GM19240 (cell line): ENCODE results near the gene DNAJC10.
A peak's percentile ranks its signal among the peaks of the same experiment; 100 is the strongest.
"Not testable (repeated sequence)": the region's sequence is repeated elsewhere in the genome, so short reads cannot be mapped to it uniquely, and the experiment has no call there.

Experiments
- DNase-seq: peaks from one replicate; pipeline ENCODE4 v3.0.0; 2011; ENCODE audit warnings: low spot score; ENCODE audit not compliant: insufficient read length

The DNAJC10 gene

GRCh38 chr2:182715892-182716649, at the start of gene DNAJC10:
DNAJC10 (plus strand) TSS chr2:182716257; CDS start chr2:182718087, 1,830 bp downstream.
- peak; percentile 46 for DNase-seq

DNA sequence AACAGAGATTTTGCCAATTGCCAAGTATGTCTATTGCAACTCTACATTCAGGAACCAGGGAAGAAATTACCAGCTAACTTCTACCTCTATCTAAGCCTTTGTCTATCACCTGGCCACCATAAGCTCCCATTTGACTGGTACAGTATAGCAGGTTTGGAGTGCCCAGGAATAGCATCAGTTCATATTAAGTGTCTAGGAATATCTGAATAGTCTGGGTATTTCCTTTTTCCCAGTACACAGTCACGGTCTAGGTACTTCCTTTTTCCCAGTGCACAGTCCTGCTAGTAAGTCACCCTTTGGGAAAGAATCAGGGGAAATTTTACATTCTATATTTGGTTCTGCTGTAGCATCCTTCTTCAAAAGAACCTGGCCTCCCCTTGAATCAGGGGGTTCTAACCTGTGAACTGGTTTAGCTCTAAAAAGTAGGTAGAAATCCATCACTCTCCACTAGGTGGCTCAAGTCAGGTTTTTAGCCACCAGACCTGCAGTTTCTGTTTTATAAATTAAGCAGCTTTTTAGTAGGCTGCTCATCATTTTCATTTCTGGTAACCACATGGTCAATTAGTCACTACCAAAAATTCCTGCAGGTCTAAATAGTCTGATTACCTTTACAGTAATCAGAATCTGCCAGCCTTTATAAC, 49.3 kb upstream of the DNAJC10 start:
- no peak for DNase-seq

- DNase-seq, result no peak
Measured at GRCh38 chr2:182667315-182667695, 48.8 kb upstream of the DNAJC10 start.

- no peak for DNase-seq
Measured at GRCh38 chr2:182668671-182669070, 47.4 kb upstream of the DNAJC10 start.

DNA sequence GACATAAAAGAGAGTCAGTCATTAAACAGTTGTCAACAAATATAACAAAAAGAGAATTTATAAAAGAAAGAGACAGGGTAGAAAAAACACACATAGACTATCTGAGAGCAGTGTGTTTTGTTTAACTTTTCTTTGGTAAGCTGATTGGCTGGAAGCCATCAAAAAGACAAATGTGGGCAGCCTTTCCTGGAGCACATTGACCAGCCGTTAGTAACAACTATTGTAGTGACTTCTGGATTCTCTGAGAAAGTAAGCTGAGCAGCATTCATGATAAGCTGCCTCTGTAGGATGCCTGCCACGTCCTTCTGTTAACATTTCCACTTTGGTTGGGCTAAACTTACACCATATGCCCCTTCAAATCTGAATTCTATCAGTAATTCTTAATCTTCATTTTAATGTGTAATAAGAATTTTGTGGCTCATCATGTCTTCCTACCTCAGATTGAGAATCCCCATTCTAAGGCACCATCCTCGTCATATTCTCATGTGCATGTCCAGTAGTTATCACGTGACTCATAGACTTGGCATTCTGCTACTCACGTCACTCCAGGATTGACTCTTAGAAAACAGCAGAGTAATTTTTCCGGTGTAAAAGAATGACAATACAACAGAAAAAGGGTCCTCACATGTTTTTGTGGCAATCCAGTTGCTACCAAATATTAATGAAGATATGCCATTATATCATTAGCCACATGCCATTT, 43.4 kb upstream of the DNAJC10 start:
- DNase-seq, result no peak

DNA sequence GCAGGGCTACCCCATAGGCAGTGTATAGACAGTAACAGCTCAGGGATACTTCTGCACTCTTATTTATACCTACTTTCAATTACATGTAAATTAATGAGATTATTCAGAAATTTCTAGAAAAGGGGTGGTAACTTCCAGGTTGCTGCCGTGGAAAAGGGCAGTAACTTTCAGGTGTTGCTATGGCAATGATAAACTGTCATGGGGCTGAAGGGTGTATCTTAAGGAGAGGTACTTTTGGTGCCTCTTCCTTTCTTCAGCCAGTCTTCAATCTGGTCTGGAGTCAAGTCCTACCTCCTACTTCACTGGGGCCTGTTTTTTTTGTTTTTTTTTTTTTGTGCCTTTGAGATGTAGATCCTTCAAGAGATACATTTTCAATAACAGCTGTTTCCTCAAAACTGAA, 35.2 kb upstream of the DNAJC10 start:
- no peak for DNase-seq

DNA sequence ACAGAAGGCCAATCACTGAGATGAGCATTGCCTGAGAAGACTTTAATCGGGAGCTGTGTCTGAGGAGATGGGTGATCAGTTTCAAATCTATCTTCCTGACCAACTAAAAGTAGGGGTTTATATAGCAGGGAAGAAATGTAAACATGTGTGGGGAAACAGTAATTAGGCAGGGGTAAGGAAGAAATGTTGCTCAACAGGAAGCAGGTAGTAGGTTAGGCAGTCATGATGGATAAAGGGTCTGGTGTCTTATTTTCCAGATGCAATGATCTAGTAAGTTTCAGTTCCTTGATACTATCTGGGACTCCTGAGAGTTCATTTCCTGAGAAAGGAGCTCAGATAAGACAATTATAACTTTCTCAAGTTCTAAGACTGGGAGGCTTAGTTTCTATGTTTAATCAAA, 33.8 kb upstream of the DNAJC10 start:
- no peak for DNase-seq

DNA sequence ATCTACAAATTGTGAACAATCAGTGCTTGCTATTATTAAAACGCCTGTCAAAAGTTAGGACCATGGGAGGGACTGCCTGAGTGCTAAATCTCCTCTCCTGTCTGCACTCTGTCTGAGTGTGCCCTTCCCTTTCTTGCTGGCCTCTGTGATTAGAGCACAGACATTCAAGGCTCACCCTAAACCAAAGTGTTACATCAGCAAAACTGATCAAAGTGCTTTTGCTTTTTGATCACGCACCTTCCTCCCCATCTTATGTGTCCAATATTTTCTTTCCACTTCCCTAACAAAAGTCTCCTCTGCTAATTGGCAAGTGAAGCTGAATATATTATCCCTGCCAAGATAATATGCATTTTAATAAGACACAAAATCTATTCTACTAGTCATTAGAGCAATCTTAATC, 30.5 kb upstream of the DNAJC10 start:
- no peak for DNase-seq

DNA sequence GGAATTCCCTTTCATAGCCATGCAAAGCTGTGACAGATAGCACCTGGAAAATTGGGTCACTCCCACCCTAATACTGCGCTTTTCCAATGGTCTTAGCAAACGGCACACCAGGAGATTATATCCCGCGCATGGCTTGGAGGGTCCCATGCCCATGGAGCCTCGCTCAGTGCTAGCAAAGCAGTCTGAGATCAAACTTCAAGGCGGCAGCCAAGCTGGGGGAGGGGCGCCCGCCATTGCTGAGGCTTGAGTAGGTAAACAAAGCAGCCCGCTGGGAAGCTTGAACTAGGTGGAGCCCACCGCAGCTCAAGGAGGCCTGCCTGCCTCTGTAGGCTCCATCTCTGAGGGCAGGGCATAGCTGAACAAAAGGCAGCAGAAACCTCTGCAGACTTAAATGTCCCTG, 29.3 kb upstream of the DNAJC10 start:
- DNase-seq, result not testable (repeated sequence)

- DNase-seq, result no peak
Measured at GRCh38 chr2:182694189-182694588, 21.9 kb upstream of the DNAJC10 start.

DNA sequence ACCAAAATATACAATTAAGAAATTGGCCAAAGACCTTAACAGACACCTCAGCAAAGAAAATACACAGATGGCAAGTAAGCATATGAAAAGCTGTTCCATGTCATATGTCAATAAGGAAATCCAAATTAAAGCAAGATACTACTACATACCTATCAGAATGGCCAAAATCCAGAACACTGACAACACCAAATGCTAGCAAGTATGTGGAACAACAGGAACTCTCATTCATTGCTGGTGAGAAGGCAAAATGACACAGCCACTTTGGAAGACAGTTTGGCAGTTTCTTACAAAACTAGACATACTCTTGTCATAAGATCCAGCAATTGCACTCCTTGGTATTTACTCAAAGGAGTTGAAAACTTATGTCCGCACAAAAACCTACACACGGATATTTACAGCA, 20.3 kb upstream of the DNAJC10 start:
- no peak for DNase-seq

DNA sequence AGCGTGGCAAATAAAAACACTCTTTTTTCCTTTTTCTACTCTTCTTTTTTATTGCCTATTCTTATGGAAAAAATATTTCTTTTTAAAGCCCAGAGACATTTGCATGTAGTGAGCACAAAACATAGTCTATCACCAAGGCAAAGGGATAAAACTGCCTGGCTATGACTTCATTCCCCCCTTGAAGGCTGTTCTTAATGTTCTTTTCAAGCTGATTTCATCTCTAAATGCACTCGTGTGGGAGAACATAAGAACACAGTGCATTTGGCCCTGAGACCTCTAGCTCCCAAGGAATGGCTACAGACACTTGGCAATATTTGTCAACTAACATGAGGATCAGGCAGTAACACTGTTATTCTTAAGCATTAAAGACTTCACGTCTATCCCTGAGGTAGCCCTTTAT, 17.4 kb upstream of the DNAJC10 start:
- no peak for DNase-seq

DNA sequence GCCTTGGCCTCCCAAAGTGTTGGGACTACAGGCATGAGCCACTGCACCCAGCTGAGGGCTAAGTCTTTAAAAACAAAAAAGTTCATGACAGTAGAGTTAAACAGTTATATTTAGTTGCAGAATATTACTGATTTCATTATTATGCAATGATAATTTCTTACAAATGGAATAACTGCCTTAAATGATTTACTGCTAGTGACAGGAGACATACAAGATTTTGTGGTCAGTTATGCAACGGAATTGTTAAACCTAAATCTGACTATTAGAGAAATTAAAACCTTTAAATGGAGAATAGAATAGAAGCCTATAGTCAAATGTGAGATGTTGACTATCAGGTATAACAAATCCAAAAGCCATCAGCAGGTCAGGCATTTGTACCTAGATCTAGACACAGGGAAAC, 10.3 kb upstream of the DNAJC10 start:
- DNase-seq, result no peak

- no peak for DNase-seq
Measured at GRCh38 chr2:182706751-182707150, 9.3 kb upstream of the DNAJC10 start.

DNA sequence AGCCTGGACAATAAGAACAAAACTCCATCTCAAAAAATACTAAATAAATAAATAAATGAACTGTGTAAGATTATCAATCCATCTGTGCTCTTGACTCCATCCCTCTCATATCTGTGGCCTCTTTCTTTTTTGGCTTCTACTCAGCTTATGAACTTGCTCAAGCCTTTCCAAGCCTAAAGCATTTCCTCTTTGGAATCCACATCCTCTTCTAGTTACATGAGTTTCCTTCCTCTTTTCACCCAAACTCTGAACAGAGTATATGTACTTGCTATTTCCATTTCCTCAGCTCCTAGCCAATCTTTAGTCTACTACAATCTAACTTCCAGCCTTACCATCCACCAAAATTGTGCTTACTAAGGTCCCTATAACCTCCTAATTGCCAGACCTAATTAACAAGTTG, 2.5 kb upstream of the DNAJC10 start:
- no peak for DNase-seq

DNA sequence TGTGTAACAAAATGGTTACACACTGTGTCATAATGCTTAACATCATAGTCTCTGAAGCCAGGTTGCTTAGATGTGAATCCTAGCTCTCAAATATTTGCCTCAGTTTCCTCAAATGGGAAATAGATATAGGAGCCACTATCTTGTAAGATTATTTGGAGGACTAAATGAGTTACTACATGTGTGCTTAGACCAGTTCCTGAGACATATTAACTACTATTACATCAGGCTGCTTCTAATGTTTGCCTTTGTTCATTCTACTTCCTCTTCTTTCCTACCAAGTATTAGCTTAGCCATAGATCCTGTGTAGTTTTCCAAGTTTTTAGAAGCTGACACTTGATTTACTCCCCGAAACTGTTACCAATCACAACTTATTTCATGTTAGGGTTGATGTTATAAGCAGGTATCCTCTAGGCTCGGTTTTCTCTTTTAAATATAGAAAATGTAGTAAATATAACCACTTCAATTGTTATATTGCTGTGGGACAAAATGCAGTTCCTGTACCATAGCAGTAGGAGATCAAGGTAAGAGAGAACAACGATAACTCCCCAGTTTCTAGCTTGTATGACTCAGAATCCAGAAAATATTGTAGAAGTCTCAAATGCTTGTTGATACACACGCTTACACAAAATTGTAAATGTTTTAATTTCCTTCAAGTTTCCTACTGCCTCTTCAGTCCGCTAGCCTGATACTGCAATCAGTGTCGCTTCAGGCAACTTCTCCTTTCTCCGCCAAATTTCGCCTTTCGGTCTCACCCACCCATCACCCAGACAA, 751 bp upstream of the DNAJC10 start:
- no peak for DNase-seq

DNA sequence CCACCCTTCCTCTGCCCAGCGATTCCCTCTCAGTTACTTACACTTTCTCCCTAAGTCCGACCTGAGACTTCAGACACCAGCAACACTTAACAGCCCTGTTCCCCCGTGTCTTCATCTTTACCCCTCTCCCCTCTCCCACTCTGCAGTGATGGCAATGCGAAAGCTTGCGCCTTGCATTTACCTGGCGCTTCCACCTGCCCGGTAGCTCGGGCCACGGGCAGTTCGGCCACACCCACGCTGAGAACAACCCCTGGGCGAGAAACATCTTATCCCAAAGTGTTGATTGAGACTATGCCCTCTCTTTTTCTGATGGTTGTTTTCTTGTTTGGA, 558 bp downstream of the DNAJC10 start:
- DNase-seq, result no peak

GRCh38 chr2:182717416-182717815, 1.4 kb downstream of the DNAJC10 start:
- DNase-seq, result no peak

DNA sequence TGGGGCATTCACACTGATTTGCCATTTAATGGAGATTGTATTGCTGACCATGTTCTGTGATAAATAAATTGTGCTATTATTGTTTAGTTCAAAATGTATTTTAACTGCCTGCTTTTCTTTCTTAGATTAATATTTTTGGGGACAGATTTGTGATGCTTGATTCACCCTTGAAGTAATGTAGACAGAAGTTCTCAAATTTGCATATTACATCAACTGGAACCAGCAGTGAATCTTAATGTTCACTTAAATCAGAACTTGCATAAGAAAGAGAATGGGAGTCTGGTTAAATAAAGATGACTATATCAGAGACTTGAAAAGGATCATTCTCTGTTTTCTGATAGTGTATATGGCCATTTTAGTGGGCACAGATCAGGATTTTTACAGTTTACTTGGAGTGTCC, 1.8 kb downstream of the DNAJC10 start:
- no peak for DNase-seq

DNA sequence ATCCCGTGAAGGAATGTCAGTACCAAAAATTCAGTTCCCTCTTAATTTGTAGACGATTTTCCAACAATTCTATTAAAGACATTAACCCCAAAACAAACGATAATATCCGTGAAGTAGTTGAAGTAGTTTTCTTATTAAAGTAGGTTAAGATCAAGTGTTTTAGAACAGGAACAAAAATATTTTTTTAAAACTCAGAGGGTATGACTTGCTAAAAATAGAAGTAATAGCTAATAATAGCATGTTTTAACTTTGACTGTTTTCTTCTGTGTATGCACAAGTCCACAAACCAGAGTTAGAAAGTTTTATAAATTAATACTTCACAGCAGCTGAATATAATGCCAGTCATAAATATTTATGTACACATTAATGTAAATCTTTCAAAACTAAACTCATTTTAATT, 2.4 kb downstream of the DNAJC10 start:
- no peak for DNase-seq

- not testable (repeated sequence) for DNase-seq
Measured at GRCh38 chr2:182719116-182719515, 3.1 kb downstream of the DNAJC10 start.

DNA sequence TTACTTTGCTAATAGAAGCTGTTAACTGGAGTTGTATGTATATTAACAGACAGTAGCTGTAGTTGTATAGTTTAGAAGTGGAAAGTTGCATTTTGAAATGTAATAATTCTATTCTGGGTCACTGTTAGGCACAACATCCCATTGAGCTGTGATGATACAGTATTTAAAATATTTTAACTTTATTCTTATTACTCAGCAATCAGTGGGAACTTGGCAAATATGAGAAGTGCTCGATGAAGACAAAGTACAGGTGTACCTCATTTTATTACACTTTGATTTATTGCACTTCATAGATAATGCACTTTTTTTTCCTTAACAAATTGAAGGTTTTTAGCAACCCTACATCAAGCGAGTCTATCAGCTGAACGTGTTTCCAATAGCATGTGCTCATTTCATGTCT, 8.6 kb downstream of the DNAJC10 start:
- no peak for DNase-seq
